Choroid plexus epithelial cell (primary cell): ENCODE measurements around the gene CEMIP2.
A peak's percentile ranks its signal among the peaks of the same experiment; 100 is the strongest.

ENCODE experiments used
- DNase-seq: peaks from one replicate; pipeline ENCODE4 v3.0.0-alpha.2; 2010; ENCODE audit warnings: low read depth
- H3K4me3 ChIP-seq: 2 replicates; pipeline ENCODE4 v1.5.1; 2011; ENCODE audit warnings: low read depth, mild to moderate bottlenecking, control low read depth, low read length, moderate library complexity
- CTCF ChIP-seq: conservative IDR thresholded peaks from 2 replicates; pipeline ENCODE4 v1.5.1; 2011; ENCODE audit warnings: low read depth, mild to moderate bottlenecking, control low read depth, inconsistent platforms, low read length, moderate library complexity

The CEMIP2 gene

DNA sequence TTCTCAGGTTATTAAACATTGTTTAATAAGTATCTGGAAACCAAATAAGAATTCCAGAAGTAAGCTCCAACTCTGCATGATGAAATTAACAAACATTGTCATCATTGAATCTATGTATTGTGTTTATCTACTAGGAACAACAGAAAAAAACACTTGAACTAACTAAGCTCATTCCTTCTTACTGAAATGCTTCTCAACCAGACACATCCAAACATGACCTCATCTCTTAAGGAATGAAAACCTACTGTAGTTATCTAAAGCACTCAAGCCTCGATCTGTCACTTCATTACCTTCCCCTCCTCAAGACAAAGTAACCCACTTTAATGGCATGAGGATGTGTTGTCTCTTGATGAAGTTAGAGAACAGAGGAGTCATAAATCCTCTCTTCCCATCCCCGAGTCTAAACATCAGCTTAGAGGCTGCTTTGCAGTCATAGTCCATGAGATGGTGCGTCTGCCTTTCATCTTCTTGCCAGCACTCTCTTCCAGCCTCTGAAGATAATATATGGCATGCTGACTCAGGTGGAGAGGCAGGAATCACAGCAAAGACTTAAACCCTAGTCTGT, 86.5 kb downstream of the CEMIP2 start:
- TF ChIP-seq CTCF, result peak; percentile 1
- H3K4me3 ChIP-seq, result no peak overlapping the region
- peak; percentile 82 for DNase-seq

DNA sequence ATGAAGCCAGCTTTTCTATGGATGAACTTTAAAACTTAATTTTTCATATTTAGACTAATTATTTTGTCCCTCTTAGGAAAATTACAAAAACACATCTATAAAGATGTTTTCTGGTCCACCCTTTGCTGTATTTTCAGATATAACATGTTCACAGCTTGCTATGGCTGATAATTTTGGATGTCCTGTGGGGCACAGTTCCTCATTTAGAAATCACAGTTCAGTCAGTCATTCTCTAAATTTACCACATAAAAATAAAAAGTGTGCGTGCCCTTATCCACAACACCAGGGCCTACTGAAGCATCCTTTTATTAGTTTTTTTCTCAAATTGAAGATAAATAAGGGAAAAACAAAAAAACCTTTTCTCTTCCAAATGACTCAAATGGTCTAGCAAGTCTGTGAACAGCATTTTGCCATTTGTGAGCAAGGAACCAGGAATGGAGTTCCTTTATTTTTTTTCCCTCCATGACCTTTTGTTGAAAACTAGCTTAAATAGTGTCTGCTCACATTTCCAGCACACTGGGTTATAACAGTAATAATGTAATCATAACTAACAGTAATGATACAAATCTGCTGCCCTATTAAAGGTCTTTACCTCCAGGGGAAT, 87.1 kb downstream of the CEMIP2 start:
- peak; percentile 32 for DNase-seq
- TF ChIP-seq CTCF, result no peak
- H3K4me3 ChIP-seq, result no peak overlapping the region

DNA sequence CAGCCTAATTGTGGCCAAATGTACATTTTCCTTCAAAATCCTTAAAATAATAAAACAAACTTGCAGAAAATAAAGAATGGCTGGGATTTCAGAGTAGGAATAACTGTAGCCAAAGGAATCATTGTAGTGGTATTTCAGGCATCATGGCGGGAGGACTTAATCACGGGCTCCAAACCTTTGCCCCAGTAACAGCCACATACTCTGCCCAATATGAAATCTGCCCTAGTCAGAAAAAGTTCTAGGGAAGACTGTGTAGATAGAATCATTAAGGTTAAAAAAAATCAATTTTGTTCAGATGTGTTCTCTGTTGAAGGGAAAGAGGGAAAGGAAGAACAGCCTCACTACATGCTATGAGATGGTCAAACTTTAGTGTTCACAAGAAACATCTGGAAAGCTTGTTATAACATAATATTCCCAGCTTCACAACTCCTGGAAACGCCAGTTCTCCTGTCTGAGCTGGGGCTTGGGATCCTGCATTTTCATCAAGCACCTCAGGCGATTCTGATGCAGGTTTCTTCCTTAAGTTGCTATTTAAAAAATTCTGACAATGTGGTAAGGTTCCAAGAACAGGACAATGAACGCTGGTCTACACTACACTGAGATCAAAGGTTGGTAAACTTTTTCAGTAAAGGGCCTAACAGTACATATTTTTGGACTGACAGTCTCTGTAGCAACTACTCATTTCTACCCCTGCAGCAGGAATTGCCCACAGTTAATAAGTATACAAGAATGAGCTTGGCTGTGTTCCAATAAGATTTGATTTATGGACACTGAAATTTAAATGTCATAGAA, 87.9 kb downstream of the CEMIP2 start:
- no peak overlapping the region for H3K4me3 ChIP-seq
- no peak for TF ChIP-seq CTCF
- DNase-seq, result peak; percentile 86

GRCh38 chr9:71678999-71679398, 89.3 kb downstream of the CEMIP2 start:
- no peak for TF ChIP-seq CTCF
- peak; percentile 63 for DNase-seq
- no peak overlapping the region for H3K4me3 ChIP-seq

DNA sequence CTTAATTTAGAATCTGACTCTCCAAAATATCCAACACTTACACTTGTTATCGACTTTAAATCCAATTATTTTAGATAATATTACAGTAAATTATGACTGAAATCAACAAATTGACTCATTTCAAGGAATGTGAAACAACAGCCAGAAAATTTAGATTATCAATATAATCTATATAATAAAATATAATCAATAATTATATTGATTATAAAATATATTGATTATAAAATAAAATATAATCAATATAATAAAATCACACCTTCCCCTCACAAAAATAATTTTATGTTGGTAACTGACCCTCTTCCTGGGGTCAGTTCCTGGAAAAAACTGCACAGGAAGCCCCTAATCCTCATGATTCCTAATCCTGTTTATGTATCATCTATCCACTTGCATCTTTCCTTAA, 91.1 kb downstream of the CEMIP2 start:
- TF ChIP-seq CTCF, result no peak
- DNase-seq, result no peak
- no peak overlapping the region for H3K4me3 ChIP-seq

- DNase-seq, result no peak
- no peak overlapping the region for H3K4me3 ChIP-seq
- no peak for TF ChIP-seq CTCF
Observed at GRCh38 chr9:71676460-71676859, 91.9 kb downstream of the CEMIP2 start.
